ENCODE measurements around the gene APOA5. TPM values are rescaled to one million over a fixed set of nuclear protein-coding genes. Genes with fewer than 3 reads are reported as not detected.
"Not testable (repeated sequence)": the region's sequence is repeated elsewhere in the genome, so short reads cannot be mapped to it uniquely, and the experiment has no call there.

APOA5 gene
- total RNA-seq, 8 experiments from 2014 or later = 0.09 to 0.62 (median 0.19) TPM; not detected in 4

- ATAC-seq (replicated peaks in 6 of 8) = peak; percentile 78 to 93 (median 92)
- 0 to 4% (median 0%) methylated on average over 1 to 30 of the region's 73 CpGs; no CpG with 5 or more reads in 3 of the 10 experiments for WGBS, 10 experiments
- in situ Hi-C loops (cut with MboI; ENCODE audit: low pct_unique_long_range_greater_than_20kb in 2 of 9, low sequenced_read_pairs in 9 of 9, unreplicated experiment in 9 of 9) = no loop called here
Measured at GRCh38 chr11:116772443-116773202, 19.1 kb downstream of the APOA5 start, which contains the start of gene BUD13. BUD13 (minus strand) TSS chr11:116772987; CDS start chr11:116772964, 23 bp downstream.

DNA sequence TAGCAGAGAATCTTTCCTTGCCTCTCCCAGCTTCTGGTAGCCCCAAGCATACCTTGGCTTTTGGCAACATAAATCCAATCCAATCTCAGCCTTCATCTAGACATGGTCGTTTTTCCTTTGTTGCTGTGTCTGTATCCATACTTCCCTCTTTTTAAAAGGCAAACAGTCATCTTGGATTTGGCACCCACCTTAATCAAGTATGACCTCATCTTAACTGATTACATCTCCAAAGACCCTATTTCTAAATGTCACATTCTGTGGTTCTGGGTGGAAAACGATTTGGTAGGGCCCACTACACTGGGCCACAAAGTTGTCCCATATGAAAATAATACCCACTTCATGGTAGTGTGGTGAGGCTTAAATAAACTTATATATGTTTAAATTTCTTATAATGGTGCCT is 19.7 kb downstream of the APOA5 start:
- peak overlapping the region; percentile 91 to 100 (median 97) for H3K4me3 ChIP-seq
- ATAC-seq (replicated peaks in 6 of 8) = no peak
- in situ Hi-C loops (cut with MboI; ENCODE audit: low pct_unique_long_range_greater_than_20kb in 2 of 9, low sequenced_read_pairs in 9 of 9, unreplicated experiment in 9 of 9) = no loop called here
- peaks cover 8 to 15% of the 10 kb centered on the region in 2 donors for H3K4me1 ChIP-seq (replicated peaks in 1 of 2)
- H3K27ac ChIP-seq = peak overlapping the region in 1 of 2 donors; percentile 98
- WGBS, 10 experiments = 0 to 33% (median 4%) methylated on average over 1 to 2 of the region's 2 CpGs; no CpG with 5 or more reads in 4 of the 10 experiments

More at GRCh38 chr11:116772443-116773202, 19.1 kb downstream of the APOA5 start, which contains the start of gene BUD13:
- Histone ChIP-seq H3K4me1 (replicated peaks in 1 of 2) (peaks cover 8 to 15% of the 10 kb centered on the region in 2 donors), H3K4me3 (peak within 1 kb of the TSS; percentile 91 to 100 (median 97)), H3K27ac (peak within 1 kb of the TSS; percentile 77 to 98)

GRCh38 chr11:116762132-116762531 is 29.5 kb downstream of the APOA5 start:
- H3K4me3 ChIP-seq = no peak overlapping the region
- in situ Hi-C loops (cut with MboI; ENCODE audit: low pct_unique_long_range_greater_than_20kb in 2 of 9, low sequenced_read_pairs in 9 of 9, unreplicated experiment in 9 of 9) = no loop called here
- WGBS, 10 experiments = 70 to 100% (median 91%) methylated on average over 1 to 2 of the region's 2 CpGs; no CpG with 5 or more reads in 2 of the 10 experiments
- H3K4me1 ChIP-seq (replicated peaks in 1 of 2) = no peaks in the 10 kb centered on the region
- ATAC-seq (replicated peaks in 6 of 8) = no peak
- H3K27ac ChIP-seq = no peak overlapping the region

DNA sequence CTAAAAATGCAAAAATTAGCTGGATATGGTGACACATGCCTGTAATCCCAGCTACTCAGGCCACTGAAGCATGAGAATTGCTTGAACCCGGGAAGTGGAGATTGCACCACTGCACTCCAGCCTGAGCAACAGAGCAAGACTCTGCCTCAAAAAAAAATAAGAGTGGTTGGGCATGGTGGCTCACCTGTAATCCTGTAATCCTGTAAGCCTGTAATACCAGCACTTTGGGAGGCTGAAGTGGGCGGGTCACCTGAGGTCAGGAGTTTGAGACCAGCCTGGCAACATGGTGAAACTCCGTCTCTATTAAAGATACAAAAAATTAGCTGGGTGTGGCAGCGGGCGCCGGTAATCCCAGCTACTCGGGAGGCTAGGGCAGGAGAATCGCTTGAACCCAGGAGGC is 35.6 kb downstream of the APOA5 start:
- WGBS, 10 experiments = 85 to 98% (median 93%) methylated on average over 3 to 8 of the region's 8 CpGs; no CpG with 5 or more reads in 3 of the 10 experiments
- H3K4me1 ChIP-seq (replicated peaks in 1 of 2); in situ Hi-C loops (cut with MboI; ENCODE audit: low pct_unique_long_range_greater_than_20kb in 2 of 9, low sequenced_read_pairs in 9 of 9, unreplicated experiment in 9 of 9); H3K27ac ChIP-seq; H3K4me3 ChIP-seq; ATAC-seq (replicated peaks in 6 of 8): not testable (repeated sequence)

- WGBS, 10 experiments = 84 to 100% (median 100%) methylated on average over 1 to 2 of the region's 2 CpGs
- H3K4me1 ChIP-seq (replicated peaks in 1 of 2) = no peaks in the 10 kb centered on the region
- no peak overlapping the region for H3K4me3 ChIP-seq
- in situ Hi-C loops (cut with MboI; ENCODE audit: low pct_unique_long_range_greater_than_20kb in 2 of 9, low sequenced_read_pairs in 9 of 9, unreplicated experiment in 9 of 9) = no loop called here
- ATAC-seq (replicated peaks in 6 of 8) = no peak
- no peak overlapping the region for H3K27ac ChIP-seq
Measured at GRCh38 chr11:116750070-116750718, 41.5 kb downstream of the APOA5 start.

DNA sequence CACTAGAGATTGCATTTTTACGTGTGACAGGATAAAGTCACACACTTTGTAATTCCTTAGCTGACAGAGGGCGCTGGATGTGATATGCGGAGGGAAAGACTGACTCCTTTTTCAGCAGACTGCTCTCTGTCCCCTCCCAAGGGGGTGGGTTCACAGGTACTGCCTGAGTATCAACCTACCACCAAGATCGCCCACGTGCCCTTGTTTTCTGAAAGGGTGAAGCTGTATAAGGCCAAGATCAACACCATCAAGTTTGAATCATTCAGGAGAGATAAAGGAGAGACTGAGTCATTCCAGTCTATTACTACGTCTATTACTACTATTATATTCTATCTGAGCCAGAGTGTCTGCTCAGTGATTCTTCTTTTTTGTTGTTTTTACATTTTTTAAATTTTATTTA is 49.6 kb downstream of the APOA5 start:
- WGBS, 10 experiments = 56 to 100% (median 88%) methylated on average over 1 to 6 of the region's 6 CpGs; no CpG with 5 or more reads in 2 of the 10 experiments
- ATAC-seq (replicated peaks in 6 of 8) = no peak
- no peak overlapping the region for H3K4me3 ChIP-seq
- no peak overlapping the region for H3K27ac ChIP-seq
- no peaks in the 10 kb centered on the region for H3K4me1 ChIP-seq (replicated peaks in 1 of 2)
- in situ Hi-C loops (cut with MboI; ENCODE audit: low pct_unique_long_range_greater_than_20kb in 2 of 9, low sequenced_read_pairs in 9 of 9, unreplicated experiment in 9 of 9) = no loop called here

DNA sequence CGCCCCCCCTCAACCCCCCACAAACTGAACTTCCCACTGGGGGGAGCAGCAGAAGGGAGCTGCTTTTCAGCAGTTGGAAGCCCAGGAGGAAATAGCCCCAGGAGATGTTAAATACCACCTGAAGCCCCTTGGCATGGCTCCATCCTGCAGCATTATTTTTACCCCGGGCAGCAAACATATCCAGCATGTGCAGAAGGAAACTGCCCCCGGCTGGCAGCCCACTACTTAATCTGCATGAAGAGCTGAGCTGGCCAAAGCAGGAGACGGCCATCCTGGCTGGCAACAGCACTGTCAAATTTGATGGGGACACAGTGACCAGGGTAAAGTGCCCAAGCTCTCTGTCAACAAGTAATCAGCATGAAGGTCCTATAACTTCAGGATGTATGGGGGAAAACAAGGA is 50.9 kb downstream of the APOA5 start:
- H3K4me3 ChIP-seq = no peak overlapping the region
- no peaks in the 10 kb centered on the region for H3K4me1 ChIP-seq (replicated peaks in 1 of 2)
- in situ Hi-C loops (cut with MboI; ENCODE audit: low pct_unique_long_range_greater_than_20kb in 2 of 9, low sequenced_read_pairs in 9 of 9, unreplicated experiment in 9 of 9) = no loop called here
- ATAC-seq (replicated peaks in 6 of 8) = no peak
- 40 to 100% (median 83%) methylated on average over 1 to 2 of the region's 4 CpGs; no CpG with 5 or more reads in 5 of the 10 experiments for WGBS, 10 experiments
- no peak overlapping the region for H3K27ac ChIP-seq

Other genes with a start within 250 kb of the APOA5 start
- 10 to 100 TPM in 7 of 8 experiments, 1 to 10 TPM in 1; 5.6 to 26.6 (median 16.6) TPM for gene BUD13, start 18.9 kb downstream of the APOA5 start, total RNA-seq
- gene ZPR1, start 3.9 kb downstream of the APOA5 start, total RNA-seq = 10 to 100 TPM; 22.4 to 43.5 (median 33.0) TPM
- gene APOA4, start 31.4 kb upstream of the APOA5 start, total RNA-seq = under 1 TPM in 3 of 8 experiments, not detected in 5; 0.14 to 0.28 (median 0.24) TPM
- gene APOC3, start 38.0 kb upstream of the APOA5 start, total RNA-seq = not detected
- gene APOA1, start 45.7 kb upstream of the APOA5 start, total RNA-seq = 1 to 10 TPM in 1 of 8 experiments, under 1 TPM in 5, not detected in 2; 0.29 to 1.9 (median 0.42) TPM